ENCODE data around the gene ANKRD42.
"Not testable (repeated sequence)": the region's sequence is repeated elsewhere in the genome, so short reads cannot be mapped to it uniquely, and the experiment has no call there.

The ANKRD42 gene

DNA sequence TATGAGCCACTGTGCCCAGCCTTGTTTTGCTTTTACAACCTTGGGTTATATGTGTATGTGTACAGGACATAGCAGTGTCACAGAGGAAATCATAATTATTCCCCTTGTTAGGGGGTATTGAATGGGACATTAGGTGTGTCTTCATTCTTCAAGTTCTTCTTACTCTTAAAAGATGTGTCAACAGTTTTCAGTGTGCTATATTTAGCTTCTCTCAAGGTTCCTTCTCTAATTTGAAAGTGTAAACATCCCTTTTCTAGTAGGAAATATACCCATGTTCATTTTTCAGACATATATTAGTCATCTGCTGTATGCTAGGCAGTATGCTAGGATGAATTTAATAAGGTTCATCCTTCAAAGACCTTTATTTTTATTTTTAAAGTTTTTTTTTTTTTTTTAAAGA is 19.5 kb upstream of the ANKRD42 start:
- DNase-seq = no peak

DNA sequence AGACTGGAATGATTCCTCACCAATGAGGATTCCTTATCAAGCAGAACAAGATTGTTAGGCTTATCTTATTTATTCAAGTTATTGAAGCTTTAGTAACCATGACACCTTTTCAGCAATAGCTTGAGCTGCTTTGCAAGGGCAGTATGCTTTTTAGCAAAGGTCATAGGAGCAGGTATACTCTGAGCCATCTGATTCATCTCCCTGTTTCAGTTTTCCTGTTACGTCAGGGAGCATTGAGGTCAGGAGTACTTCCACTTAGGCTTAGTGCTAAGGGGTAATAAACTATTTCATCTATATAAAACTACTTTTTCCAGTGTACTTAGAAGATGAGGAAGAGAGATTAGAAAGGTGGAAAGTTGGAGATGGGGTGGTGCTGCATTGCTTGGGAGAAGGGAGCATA is 17.7 kb upstream of the ANKRD42 start:
- no peak for DNase-seq

DNA sequence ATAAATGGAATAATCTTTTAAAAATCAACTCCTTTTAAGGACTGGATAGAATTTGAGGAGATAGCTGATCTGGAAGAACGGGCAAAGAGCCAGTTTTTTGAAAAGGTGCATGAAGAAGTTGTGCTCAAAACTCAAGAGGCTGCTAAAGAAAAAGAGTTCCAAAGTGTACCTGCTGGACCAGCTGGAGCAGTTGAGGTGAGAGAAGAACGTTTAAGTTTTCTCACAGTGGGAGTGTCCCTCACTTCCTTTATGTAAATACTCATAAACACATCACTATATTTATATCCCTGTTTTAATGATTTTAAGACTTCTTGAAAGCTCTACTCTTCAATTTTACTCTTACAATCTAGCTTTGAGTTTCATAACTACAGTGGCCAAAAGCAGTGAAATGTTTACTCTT is 11.7 kb upstream of the ANKRD42 start:
- no peak for DNase-seq

DNA sequence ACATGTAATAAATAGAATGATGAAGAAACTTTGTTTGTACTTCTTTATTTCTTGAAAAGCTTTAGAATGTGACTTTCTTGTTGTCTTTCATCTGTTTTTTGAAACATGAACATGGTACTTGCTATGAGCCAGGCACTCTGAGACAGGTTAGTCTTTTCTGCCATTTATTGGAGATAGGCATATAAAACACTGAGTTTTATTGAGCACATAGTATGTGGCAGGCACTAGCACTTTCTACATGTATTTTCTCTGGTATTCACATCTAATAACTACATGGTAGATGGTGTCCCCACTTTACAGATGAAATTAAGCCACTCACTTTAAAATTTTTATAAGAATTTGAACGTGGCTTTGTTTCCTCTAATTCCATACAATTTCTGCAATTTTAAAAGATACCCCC is 7.7 kb upstream of the ANKRD42 start:
- no peak for DNase-seq

DNA sequence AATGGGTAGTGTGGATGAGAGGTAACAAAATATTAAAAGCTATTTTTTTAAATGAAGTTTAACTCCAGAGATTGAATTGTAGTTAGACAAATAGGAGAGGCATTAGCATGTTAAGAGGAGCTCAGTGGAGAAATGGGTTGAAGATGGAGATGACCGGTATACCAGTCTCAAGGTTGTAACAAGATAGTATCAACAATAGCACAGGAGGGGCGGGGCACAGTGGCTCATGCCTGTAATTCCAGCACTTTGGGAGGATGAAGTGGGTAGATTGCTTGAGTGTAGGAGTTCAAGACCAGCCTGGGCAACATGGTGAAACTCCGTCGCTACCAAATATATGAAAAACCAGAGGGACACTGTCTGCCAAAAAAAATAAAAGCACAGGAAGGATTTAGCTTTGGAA is 6.0 kb upstream of the ANKRD42 start:
- no peak for DNase-seq

DNA sequence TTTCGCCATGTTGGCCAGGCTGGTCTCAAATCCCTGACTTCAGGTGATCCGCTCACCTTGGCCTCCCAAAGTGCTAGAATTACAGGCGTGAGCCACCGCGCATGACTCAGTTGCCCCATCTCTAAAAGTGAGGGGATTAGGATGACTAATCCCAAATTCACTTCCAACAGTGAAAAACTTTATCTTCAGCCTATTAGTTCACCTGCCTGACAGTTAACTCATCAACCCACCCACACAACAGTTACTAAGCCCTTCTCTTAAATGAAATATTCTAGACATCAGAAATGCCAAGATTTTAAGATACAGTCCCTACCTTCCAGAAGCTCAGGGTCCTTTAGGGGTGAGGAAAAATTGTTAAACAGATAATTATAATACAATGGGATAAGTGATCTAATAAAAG is 2.0 kb upstream of the ANKRD42 start:
- no peak for DNase-seq

DNA sequence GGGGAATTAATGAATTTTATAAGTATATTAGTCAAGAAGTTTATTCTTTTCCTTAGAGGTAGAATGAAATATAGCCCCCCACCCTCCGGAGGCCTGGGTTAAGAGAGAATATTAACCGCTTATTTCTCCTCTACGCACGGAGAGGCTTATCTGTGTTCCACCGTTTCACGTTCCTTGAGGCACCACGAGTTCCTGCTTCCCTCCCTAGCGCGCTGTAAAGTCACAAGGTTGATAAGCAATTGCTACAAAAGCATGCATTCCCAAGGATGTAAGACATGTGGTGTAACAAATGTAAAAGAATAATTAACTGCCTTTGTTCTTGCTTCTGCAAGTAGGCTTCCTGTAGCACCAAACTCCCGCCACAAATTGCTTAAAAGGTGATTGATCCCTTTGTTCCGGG is 1.5 kb upstream of the ANKRD42 start:
- DNase-seq = no peak

DNA sequence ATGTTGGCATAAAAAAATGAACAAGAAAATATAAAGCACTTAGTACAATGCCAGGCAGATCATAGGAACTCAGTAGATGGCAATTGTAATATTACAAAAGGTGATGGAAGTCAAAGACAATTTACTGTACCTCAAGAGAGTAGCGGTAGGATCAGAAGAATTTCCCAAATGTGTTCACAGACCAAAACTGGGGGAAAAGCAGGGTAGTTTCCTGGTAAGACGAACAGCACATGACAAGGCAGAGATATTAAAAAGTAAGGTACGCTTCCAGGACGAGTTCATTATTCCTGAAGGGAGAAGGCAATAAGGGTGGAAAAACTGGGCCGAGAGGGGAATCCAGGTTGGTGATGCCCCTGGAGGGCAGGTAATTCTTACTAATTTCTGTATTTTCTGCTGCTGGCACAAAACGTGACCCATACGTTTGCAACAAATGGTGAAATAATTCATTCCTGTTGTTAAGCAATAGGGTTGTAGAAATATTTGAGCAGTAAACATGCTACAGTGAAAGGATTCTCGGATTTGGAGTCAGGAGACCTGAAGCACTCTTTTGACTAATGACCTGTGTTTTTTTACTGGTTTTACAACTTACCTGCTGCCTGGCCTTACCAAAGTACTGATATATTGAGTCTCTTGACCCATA is 786 bp upstream of the ANKRD42 start:
- no peak for DNase-seq

DNA sequence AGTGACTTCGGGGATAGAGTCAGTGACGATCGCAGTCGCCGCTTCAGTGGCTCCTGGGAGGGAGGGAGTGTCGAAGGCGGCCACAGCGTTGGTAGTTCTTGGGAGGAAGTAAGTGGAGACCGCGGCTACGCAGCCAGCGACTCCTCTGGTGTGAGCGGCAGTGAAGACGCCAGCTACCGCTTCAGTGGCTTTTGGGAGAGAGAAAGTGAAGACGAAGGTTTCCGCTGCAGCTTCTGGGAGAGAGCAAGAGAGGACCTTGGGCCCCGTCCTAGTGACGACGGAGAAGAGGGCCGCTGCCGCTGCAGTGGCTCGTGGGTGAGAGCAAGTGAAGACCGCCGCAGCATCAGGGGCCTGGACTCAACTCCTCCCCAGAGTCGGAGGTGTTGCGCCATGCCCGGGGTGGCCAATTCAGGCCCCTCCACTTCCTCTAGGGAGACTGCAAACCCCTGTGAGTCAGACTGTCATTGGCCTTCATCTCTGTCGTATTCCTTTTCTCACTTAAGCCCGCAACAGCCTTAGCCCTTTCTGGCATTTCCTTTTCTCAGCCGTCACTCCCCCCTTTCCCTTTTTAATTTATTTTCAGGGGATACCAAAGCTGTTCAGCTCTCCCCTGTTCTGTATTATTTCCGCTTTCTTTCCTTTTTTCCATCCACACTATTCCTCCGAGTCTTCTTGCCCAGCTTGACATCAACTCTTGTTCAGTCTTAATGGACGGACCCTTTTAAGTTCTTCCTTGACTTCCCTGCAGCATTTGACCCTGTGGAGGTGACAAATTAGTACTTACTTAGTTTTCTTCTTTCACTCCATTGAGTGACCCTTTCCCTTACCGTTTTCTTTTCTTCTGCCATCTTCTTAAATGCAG is 1.0 kb downstream of the ANKRD42 start:
- peak; percentile 77 for DNase-seq

DNA sequence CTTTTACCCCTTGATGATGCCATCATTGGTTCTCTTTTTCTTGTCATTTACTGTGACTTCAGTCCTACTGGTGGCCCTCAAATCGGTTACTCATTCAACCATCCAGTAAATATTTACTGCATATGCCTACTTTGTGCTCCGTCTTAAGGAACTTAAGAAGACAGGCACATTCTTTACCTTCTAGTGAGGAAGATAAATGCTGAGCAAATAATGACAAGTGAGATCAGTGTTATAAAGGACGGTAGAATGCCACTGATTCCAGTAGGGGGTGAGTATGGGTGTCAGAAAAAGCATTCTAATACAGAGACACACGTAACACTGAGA is 1.6 kb downstream of the ANKRD42 start:
- DNase-seq = peak; percentile 16

DNA sequence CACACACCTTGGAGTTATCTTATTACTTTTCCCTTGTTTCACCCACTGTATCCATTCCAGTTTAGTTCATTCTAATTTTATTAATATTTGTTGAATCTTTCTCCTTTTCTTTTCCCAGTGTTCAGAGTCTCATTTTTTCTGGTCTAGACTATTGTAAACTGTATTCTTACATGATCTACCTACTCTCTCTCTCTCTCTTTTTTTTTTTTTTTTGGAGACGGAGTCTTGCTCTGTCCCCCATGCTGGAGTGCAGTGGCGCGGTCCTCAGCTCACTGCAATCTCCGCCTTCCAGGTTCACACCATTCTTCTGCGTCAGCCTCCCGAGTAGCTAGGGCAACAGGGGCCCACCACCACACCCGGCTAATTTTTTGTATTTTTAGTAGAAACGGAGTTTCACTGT is 2.1 kb downstream of the ANKRD42 start:
- DNase-seq = no peak

DNA sequence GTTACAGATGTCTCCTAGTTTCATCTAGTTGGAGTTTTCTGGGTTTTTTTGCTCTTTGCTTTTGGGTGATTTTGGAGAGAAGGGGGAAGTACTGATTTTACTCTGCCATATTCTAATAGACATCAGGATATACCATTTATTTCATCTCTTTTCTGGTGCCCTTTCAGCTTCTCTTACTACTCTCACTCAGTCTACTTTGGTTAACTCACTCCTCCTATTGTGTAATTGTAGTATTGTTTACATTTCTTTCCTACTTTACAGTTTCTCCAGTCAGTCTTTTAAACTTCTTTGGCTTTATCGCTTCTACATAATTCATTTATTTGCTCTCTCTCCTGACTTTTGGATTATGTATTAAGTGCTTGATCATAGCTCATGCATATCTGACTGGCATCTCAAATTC is 6.5 kb downstream of the ANKRD42 start:
- no peak for DNase-seq

DNA sequence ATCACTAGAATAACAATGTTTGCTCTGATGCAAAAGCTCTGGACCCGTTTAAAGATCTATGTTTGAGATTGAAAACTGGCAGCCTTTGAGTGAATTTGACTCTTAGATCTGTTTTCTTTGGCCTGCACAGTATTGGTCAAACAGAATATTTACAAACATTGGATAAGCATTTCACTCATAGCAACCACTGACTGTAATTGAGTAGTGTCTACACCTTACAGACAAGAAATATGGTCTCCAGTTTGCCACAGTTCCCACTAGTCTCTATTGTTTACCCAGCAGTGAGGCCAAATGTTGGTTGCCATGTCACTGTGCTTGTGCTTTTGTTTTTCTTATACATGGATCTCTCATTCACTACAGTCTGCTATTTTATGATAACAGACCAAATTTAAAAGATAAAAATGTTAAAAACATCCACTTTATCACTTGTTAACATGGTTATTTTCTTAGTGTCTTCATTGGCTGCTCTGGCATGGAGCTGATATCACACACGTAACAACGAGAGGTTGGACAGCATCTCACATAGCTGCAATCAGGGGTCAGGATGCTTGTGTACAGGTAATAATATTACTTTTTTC is 12.2 kb downstream of the ANKRD42 start:
- DNase-seq = no peak

DNA sequence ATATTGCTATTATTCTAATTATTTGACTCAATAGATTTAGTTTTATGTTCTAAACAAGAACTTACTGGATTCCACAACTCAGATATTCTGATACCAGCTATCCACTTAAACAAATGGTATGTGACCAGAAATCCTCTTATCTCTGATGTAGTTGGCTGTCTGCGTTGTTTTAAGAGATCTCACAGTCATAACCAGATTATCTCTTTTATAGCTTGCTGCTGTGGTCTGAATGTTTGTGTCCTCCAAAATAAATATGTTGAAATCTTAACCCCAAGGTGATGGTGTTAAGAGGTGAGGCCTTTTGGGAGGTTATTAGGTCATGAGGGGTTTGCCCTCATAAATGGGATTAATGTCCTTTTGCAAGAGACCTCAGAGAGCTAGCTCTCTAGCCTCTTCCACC is 12.7 kb downstream of the ANKRD42 start:
- DNase-seq = no peak

DNA sequence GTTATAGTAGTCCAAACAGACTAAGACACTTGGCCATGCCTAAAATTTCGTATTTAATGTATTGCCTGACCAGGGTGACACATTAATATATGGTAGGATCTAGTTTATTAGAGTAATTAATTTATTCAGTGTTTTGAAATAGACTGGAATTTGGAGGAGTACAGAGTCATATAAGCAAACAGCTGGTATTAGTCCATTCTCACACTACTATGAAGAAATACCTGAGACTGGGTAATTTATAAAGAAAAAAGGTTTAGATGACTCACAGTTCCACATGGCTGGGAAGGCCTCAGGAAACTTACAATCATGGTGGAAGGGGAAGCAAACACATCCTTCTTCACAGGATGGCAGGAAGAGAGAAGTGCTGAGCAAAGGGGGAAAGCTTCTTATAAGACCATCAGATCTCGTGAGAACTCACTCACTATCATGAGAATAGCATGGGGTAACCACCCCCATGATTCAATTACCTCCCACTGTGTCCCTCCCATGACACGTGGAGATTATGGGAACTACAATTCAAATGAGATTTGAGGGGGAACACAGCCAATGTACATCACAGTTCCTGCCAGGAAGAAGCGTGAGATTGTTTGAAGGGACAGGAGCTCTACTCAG is 13.4 kb downstream of the ANKRD42 start:
- not testable (repeated sequence) for DNase-seq

DNA sequence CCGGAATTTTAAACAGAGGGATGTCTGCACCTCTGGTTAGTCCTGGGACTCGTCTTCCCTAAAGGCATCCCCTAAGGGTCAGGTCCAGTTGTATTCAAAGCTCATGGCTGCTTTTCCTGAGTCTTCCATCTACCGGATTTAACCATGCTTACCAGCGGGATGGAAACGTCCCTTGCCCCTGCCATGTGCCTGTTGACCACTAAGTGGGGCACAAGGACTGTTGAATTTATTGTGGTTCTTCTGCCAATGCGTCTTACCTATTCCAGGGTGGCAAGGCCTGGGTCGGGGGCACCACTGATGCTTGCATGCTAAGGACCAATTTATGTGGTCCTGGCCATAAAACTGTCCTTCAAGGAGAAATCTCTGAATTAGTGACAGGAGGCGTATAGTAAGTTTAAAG is 25.6 kb downstream of the ANKRD42 start:
- DNase-seq = peak; percentile 3

DNA sequence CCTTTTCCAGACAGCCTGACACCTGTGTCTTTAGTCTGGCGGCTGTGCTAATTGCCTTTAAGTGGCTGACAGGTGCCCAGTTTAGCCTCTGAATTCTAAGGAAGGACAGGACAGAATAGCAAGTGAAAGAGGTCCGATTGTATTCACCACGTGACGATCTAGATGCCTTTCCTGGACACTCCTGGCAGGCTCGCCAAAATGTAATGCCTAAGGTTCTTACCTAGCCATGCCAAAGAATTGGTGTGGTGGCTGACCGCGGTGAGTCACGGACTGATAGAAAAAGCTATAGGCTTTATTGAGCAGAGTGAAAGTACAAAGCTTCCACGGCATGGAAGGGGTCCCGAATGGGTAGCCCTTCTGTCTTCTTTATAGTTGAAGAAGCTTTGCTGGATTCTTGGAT is 26.7 kb downstream of the ANKRD42 start:
- no peak for DNase-seq

DNA sequence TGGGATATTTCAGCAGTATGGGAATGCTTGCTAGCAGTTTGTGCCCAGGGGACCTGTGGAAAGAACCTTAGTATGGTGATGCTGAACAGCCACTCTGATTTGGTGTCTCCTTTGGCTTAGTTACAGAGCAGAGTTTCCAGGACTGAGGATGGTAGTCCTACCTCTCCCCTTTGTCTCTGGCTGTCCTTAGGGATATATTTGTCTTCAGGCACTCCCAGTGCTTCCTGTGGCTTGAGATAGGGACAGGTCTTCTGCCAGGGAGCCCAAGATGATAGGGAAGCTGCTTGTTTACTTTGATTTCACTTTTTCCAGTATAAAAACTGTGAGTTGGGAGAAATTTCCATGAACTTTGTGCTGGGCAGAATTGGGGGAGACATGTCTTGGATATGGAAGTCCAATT is 28.2 kb downstream of the ANKRD42 start:
- no peak for DNase-seq

DNA sequence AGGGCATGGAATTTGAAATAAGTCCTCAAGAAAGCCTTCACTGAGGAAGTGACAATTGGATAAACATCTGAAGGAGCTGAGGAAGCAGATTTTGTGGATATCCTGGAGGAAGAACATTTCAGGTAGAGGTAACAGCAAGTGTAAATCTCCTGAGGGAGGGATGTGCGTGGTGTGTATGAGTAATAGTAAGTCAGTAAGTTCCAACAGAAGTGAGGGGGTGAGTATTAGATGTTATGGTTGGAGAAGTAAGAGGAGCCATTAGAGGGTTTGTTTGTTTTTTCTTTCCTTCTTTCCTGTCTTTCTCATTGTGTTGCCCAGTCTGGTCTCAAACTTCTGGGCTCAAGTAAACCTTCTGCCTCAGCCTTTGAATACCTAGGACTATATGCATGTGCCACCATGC is 29.0 kb downstream of the ANKRD42 start:
- no peak for DNase-seq

DNA sequence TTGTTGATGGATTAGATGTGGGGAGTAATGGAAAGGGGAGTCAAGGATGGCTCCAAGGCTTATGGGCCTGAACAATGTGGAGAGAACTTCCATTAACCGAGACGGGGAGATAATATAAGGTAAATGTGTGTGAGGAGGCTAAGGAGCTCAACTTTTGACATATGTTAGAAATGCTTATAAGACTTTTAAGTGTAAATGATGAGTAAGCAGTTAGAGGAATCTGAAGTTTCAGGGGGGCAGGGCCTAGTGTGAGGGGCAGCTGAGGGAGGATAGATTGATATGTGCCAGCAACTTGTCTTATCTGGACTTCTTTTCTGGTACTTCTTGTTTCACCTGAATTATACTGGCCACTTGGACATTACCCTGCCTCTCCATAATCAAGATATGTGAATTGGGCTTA is 29.9 kb downstream of the ANKRD42 start:
- no peak for DNase-seq

DNA sequence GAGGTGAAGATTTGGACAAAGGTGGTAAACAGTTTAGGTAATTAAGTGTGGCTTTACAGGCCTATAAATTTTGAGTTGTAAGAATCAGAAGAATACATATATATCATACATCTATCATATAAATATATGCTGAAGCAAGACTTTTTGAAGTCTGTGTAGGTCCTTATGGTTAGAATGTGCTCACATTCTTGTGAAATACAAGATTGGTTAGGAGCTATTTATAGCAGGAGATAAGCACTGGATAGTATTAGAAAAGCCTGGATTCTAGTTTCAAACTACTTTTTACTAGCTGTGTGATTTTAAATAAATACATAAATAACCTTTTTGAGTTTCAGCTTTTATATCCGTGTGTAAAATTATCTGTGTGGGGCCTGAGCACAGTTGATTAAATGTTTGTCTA is 42.3 kb downstream of the ANKRD42 start:
- no peak for DNase-seq

DNA sequence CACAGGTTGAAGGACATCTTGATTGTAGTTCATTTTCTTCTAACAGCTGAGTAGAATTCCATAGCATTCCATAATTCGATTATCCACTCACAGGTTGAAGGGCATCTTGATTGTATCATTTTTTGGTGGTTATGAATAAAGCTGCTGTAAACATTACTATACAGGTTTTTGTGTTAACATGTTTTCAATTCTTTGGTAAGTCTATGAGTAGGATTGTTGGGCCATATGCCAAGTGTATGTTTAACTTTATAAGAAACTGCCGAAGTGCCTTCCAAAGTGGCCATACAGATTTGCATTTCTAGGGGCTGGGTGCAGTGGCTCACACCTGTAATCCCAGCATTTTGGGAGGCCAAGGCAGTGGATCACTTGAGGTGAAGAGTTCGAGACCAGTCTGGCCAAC is 44.6 kb downstream of the ANKRD42 start:
- DNase-seq = no peak

DNA sequence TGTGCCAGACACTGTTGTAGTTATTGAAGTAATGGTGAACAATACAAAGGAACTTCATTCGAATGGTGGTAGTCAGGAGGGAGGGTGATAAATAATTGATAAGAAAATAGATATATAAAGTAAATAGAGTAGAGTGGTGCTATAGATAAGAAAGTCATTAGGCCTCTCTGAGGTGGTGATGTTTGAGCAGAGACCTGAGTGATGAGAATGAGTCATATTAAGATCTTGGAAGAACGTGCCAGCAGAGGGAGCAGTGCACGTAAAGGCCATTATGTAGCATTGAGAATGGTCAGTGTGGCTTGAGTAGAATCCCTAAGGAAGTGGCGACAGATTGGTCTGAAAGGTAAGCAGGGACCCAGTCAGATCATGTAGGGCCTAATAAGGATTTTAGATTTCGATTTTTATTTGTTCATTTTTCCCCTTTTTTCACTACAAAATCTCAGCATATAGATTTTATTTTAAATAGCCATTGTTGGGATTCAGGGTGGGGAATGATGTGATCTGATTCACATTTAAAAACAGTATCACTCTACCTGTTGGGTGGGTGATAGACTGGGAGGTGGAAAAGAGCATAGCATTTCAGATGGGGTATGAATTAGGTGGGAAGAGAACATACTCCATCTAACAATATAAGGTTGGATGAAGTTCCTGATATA is 47.9 kb downstream of the ANKRD42 start:
- peak; percentile 75 for DNase-seq

DNA sequence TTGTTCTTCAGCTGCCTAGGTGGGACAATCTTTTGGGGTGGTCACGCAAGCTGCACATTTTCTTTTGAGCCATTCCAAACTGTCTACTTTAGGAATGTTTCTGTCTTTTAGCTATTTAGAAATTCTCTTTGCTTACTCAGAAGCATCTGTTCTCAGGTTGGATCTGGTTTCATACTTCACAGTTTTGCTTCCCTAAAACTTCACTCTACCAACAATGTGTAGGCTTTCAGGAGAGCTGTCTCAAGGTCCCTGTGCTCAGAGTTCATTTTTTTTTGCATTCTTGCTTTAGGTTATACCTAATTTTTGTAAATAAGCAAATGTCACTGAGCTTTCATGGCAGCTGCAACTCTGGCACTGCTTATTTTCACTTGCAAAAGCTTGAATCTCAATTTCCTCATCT is 55.9 kb downstream of the ANKRD42 start:
- no peak for DNase-seq
